Neuronal stem cell (in vitro differentiated cells): ENCODE data around the gene RAPGEF2.

Experiments used
- DNase-seq: peaks from one replicate; pipeline ENCODE4 v3.0.0-alpha.2; 2013; ENCODE audit warnings: low spot score
- H2AFZ ChIP-seq: one replicate; pipeline ENCODE4 v1.6.1; 2013; ENCODE audit warnings: mild to moderate bottlenecking, low read length, inconsistent platforms
- H2AK5ac ChIP-seq: 2 replicates; pipeline ENCODE4 v1.6.1; 2013; ENCODE audit warnings: low read depth, mild to moderate bottlenecking, inconsistent platforms, low read length, moderate library complexity, mixed read lengths
- H2BK120ac ChIP-seq: 2 replicates; pipeline ENCODE4 v1.6.1; 2013; ENCODE audit warnings: low read depth, mild to moderate bottlenecking, inconsistent platforms, low read length, moderate library complexity, mixed read lengths
- H2BK12ac ChIP-seq: one replicate; pipeline ENCODE4 v1.6.1; 2013; ENCODE audit warnings: low read length, inconsistent platforms
- H2BK15ac ChIP-seq: 2 replicates; pipeline ENCODE4 v1.6.1; 2013; ENCODE audit warnings: mild to moderate bottlenecking, low read length, inconsistent platforms, mixed read lengths
- H2BK5ac ChIP-seq: one replicate; pipeline ENCODE4 v1.6.1; 2013; ENCODE audit warnings: inconsistent platforms, mild to moderate bottlenecking, low read length, moderate library complexity
- H3K14ac ChIP-seq: one replicate; pipeline ENCODE4 v1.6.1; 2013; ENCODE audit warnings: low read length, inconsistent platforms
- H3K18ac ChIP-seq: 2 replicates; pipeline ENCODE4 v1.6.1; 2013; ENCODE audit warnings: low read length, inconsistent platforms
- H3K23ac ChIP-seq: 2 replicates; pipeline ENCODE4 v1.6.1; 2013; ENCODE audit warnings: low read depth, mild to moderate bottlenecking, mixed read lengths, low read length, inconsistent platforms; ENCODE audit not compliant: poor library complexity
- H3K27ac ChIP-seq: replicated peaks from 3 replicates; pipeline ENCODE4 v1.5.1; 2013; ENCODE audit warnings: low read length, inconsistent platforms
- H3K27me3 ChIP-seq, 3 experiments: 2 replicates each; pipeline ENCODE4 v1.6.1; 2013; ENCODE audit warnings: low read length in 3 of 3, mild to moderate bottlenecking in 2 of 3, inconsistent platforms in 1 of 3, low read depth in 1 of 3, mixed read lengths in 1 of 3, moderate library complexity in 1 of 3; ENCODE audit not compliant: control insufficient read depth in 3 of 3, insufficient read depth in 3 of 3
- H3K36me3 ChIP-seq, 2 donors: replicated peaks in 1 of 2; 2 replicates each; pipeline ENCODE4 v1.6.1; 2013; ENCODE audit warnings: low read length in 2 of 2; ENCODE audit not compliant: control insufficient read depth in 2 of 2, insufficient read depth in 2 of 2
- H3K4ac ChIP-seq: 2 replicates; pipeline ENCODE4 v1.6.1; 2013; ENCODE audit warnings: inconsistent platforms, mild to moderate bottlenecking, low read length, moderate library complexity
- H3K4me1 ChIP-seq, 2 donors: 1 replicate in 1 of 2; 2 replicates in 1 of 2; pipeline ENCODE4 v1.6.1; 2013; ENCODE audit warnings: low read length in 2 of 2, low read depth in 1 of 2; ENCODE audit not compliant: control insufficient read depth in 2 of 2, insufficient read depth in 1 of 2
- H3K4me2 ChIP-seq: one replicate; pipeline ENCODE4 v1.6.1; 2013; ENCODE audit warnings: mild to moderate bottlenecking, low read length, inconsistent platforms; ENCODE audit not compliant: insufficient read depth, poor library complexity, severe bottlenecking
- H3K4me3 ChIP-seq, 2 donors: 2 replicates each; pipeline ENCODE4 v1.5.1; 2013; ENCODE audit warnings: low read length in 2 of 2, mild to moderate bottlenecking in 2 of 2, inconsistent platforms in 1 of 2, moderate library complexity in 1 of 2
- H3K79me1 ChIP-seq: one replicate; pipeline ENCODE4 v1.6.1; 2013; ENCODE audit warnings: low read depth, mild to moderate bottlenecking, inconsistent platforms, low read length, moderate library complexity
- H3K9ac ChIP-seq: one replicate; pipeline ENCODE4 v1.6.1; 2013; ENCODE audit warnings: mild to moderate bottlenecking, low read depth, low read length, inconsistent platforms; ENCODE audit not compliant: poor library complexity
- H3K9me3 ChIP-seq, 2 donors: replicated peaks in 1 of 2; 2 replicates each; pipeline versions ENCODE3 to v1.6.1; 2013; ENCODE audit warnings: low read length in 2 of 2, mild to moderate bottlenecking in 2 of 2, inconsistent platforms in 1 of 2, low read depth in 1 of 2, mixed read lengths in 1 of 2, moderate library complexity in 1 of 2; ENCODE audit not compliant: control insufficient read depth in 2 of 2, insufficient read depth in 1 of 2
- H4K8ac ChIP-seq: one replicate; pipeline ENCODE4 v1.6.1; 2013; ENCODE audit warnings: low read depth, mild to moderate bottlenecking, inconsistent platforms, low read length, moderate library complexity
- H4K91ac ChIP-seq: one replicate; pipeline ENCODE4 v1.6.1; 2013; ENCODE audit warnings: low read length, low read depth, mild to moderate bottlenecking, inconsistent platforms; ENCODE audit not compliant: poor library complexity
- WGBS, 2 donors: extraction: QIAGEN DNeasy Blood & Tissue Kit; methylation state at CpG; one replicate each; pipeline ENCODE4 v1.1.7; 2013; ENCODE audit warnings: missing lambda C conversion rate in 2 of 2, mixed read lengths in 1 of 2; ENCODE audit not compliant: insufficient read length in 2 of 2, insufficient replicate concordance in 1 of 2; ENCODE audit errors: extremely low coverage in 2 of 2; 5-methylcytosine and 5-hydroxymethylcytosine counted together

Gene RAPGEF2

GRCh38 chr4:159240687-159241086, 137.8 kb downstream of the RAPGEF2 start:
- Histone ChIP-seq H3K4ac (no peak overlapping the region), H3K9me3 (peaks cover 0 to 2% of the 10 kb centered on the region in 2 donors), H2AK5ac (no peak overlapping the region), H2AFZ (no peak overlapping the region), H3K4me2 (no peak overlapping the region), H3K4me3 (no peak overlapping the region), H2BK15ac (no peak overlapping the region), H3K18ac (no peak overlapping the region), H3K27me3 (no peaks in the 10 kb centered on the region), H3K79me1 (no peaks in the 10 kb centered on the region), H3K23ac (no peak overlapping the region), H2BK12ac (no peak overlapping the region), H3K9ac (no peak overlapping the region), H3K14ac (no peak overlapping the region), H3K4me1 (peaks cover 0 to 2% of the 10 kb centered on the region in 2 donors), H3K27ac (no peak overlapping the region), H4K8ac (no peak overlapping the region), H4K91ac (no peak overlapping the region), H2BK120ac (no peak overlapping the region), H3K36me3 (peaks cover 0 to 18% of the 10 kb centered on the region in 2 donors), H2BK5ac (no peak overlapping the region)
- no CpG with 5 or more reads among the region's 3 CpGs for WGBS, 2 donors
- DNase-seq, result no peak

GRCh38 chr4:159242427-159242826, 139.5 kb downstream of the RAPGEF2 start:
- H2BK5ac ChIP-seq, result no peak overlapping the region
- H4K8ac ChIP-seq, result no peak overlapping the region
- H2BK15ac ChIP-seq, result no peak overlapping the region
- no peak overlapping the region for H3K18ac ChIP-seq
- no peak overlapping the region for H3K4me2 ChIP-seq
- no peak overlapping the region for H3K4me3 ChIP-seq
- H3K14ac ChIP-seq, result no peak overlapping the region
- H3K79me1 ChIP-seq, result no peaks in the 10 kb centered on the region
- peaks cover 0 to 18% of the 10 kb centered on the region in 2 donors for H3K36me3 ChIP-seq
- no peak overlapping the region for H2AFZ ChIP-seq
- H3K9ac ChIP-seq, result no peak overlapping the region
- no peak overlapping the region for H2BK120ac ChIP-seq
- no peak overlapping the region for H4K91ac ChIP-seq
- H3K27me3 ChIP-seq, result no peaks in the 10 kb centered on the region
- DNase-seq, result no peak
- no peak overlapping the region for H2BK12ac ChIP-seq
- H3K27ac ChIP-seq, result no peak overlapping the region
- H2AK5ac ChIP-seq, result no peak overlapping the region
- no peaks in the 10 kb centered on the region for H3K9me3 ChIP-seq
- H3K23ac ChIP-seq, result no peak overlapping the region
- no peak overlapping the region for H3K4ac ChIP-seq
- H3K4me1 ChIP-seq, result no peaks in the 10 kb centered on the region

- no peak overlapping the region for H4K91ac ChIP-seq
- no peak overlapping the region for H3K27ac ChIP-seq
- H3K79me1 ChIP-seq, result no peaks in the 10 kb centered on the region
- H3K36me3 ChIP-seq, result peaks cover 0 to 15% of the 10 kb centered on the region in 2 donors
- no peak overlapping the region for H3K23ac ChIP-seq
- no peak overlapping the region for H3K9ac ChIP-seq
- no peak overlapping the region for H2AK5ac ChIP-seq
- H3K27me3 ChIP-seq, result no peaks in the 10 kb centered on the region
- no peak overlapping the region for H3K4ac ChIP-seq
- H2BK120ac ChIP-seq, result no peak overlapping the region
- H4K8ac ChIP-seq, result no peak overlapping the region
- no peak for DNase-seq
- H3K14ac ChIP-seq, result no peak overlapping the region
- no peak overlapping the region for H2AFZ ChIP-seq
- H3K9me3 ChIP-seq, result peaks cover 0 to 7% of the 10 kb centered on the region in 2 donors
- no CpG with 5 or more reads among the region's 7 CpGs for WGBS, 2 donors
- peaks cover 2 to 10% of the 10 kb centered on the region in 2 donors for H3K4me1 ChIP-seq
- H3K18ac ChIP-seq, result no peak overlapping the region
- no peak overlapping the region for H3K4me2 ChIP-seq
- no peak overlapping the region for H2BK12ac ChIP-seq
- no peak overlapping the region for H2BK15ac ChIP-seq
- H3K4me3 ChIP-seq, result no peak overlapping the region
- H2BK5ac ChIP-seq, result no peak overlapping the region
These were observed 145.7 kb downstream of the RAPGEF2 start for GRCh38 chr4:159248384-159249178.

GRCh38 chr4:159250751-159251325, 148.0 kb downstream of the RAPGEF2 start:
- H3K9me3 ChIP-seq, result peaks cover 0 to 10% of the 10 kb centered on the region in 2 donors
- no peaks in the 10 kb centered on the region for H3K79me1 ChIP-seq
- H3K18ac ChIP-seq, result peak overlapping the region; percentile 35
- no CpG with 5 or more reads among the region's 35 CpGs for WGBS, 2 donors
- peak overlapping the region; percentile 38 for H3K14ac ChIP-seq
- no peak overlapping the region for H4K91ac ChIP-seq
- no peak overlapping the region for H2BK12ac ChIP-seq
- no peak overlapping the region for H2BK120ac ChIP-seq
- no peak overlapping the region for H3K27ac ChIP-seq
- no peak overlapping the region for H3K4me2 ChIP-seq
- peaks cover 0 to 11% of the 10 kb centered on the region in 2 donors for H3K36me3 ChIP-seq
- no peak overlapping the region for H3K4me3 ChIP-seq
- no peaks in the 10 kb centered on the region for H3K27me3 ChIP-seq
- no peak overlapping the region for H4K8ac ChIP-seq
- peak overlapping the region; percentile 5 for H3K23ac ChIP-seq
- H3K9ac ChIP-seq, result peak overlapping the region; percentile 12
- H2AFZ ChIP-seq, result no peak overlapping the region
- H2BK5ac ChIP-seq, result peak overlapping the region; percentile 71
- H2AK5ac ChIP-seq, result no peak overlapping the region
- no peak overlapping the region for H2BK15ac ChIP-seq
- H3K4ac ChIP-seq, result no peak overlapping the region
- peaks cover 2 to 10% of the 10 kb centered on the region in 2 donors for H3K4me1 ChIP-seq
- DNase-seq, result no peak
